ENCODE data around the gene SPRED2. TPM values are rescaled to one million over a fixed set of nuclear protein-coding genes. Genes with fewer than 3 reads are reported as not detected.

SPRED2 gene
- total and polyA plus RNA-seq, 7 experiments from 2014 or later = 0.34 to 7.9 (median 0.57) TPM

- Histone ChIP-seq H3K27me3 (ENCODE audit: control insufficient read depth in 2 of 2, insufficient read depth in 2 of 2, low read length in 2 of 2) (peaks cover 0 to 3% of the 10 kb centered on the region in 2 donors), H3K4me3 (ENCODE audit: low read length) (no peak overlapping the region), H3K4me1 (ENCODE audit: control insufficient read depth in 2 of 2, insufficient read depth in 2 of 2, low read length in 2 of 2) (no peaks in the 10 kb centered on the region), H3K9me3 (ENCODE audit: control insufficient read depth in 2 of 3, low read length in 3 of 3) (no peaks in the 10 kb centered on the region), H3K27ac (ENCODE audit: low read depth, low read length) (no peak overlapping the region), H3K36me3 (ENCODE audit: control insufficient read depth in 2 of 3, insufficient read depth in 3 of 3, low read length in 3 of 3) (no peaks in the 10 kb centered on the region)
- ChIA-PET POLR2A (no interaction called here), CTCF (no interaction called here)
- Mint-ChIP-seq H3K4me3 (no peak overlapping the region), H3K27me3 (peaks cover 8 to 45% (median 16%) of the 10 kb centered on the region in 5 donors), H3K9me3 (peaks cover 0 to 3% (median 0%) of the 10 kb centered on the region in 11 donors), H3K4me1 (no peaks in the 10 kb centered on the region), H3K36me3 (peaks cover 0 to 4% (median 0%) of the 10 kb centered on the region in 5 donors), H3K27ac (no peak overlapping the region)
- ATAC-seq (no peak), DNase-seq (no peak)
- intact Hi-C loops (cut with micrococcal nuclease) = no loop called here
These were observed 11.2 kb upstream of the SPRED2 start for GRCh38 chr2:65443509-65444186.

GRCh38 chr2:65442420-65443020 is 10.1 kb upstream of the SPRED2 start:
- Histone ChIP-seq H3K27me3 (ENCODE audit: control insufficient read depth in 2 of 2, insufficient read depth in 2 of 2, low read length in 2 of 2) (peaks cover 0 to 3% of the 10 kb centered on the region in 2 donors), H3K36me3 (ENCODE audit: control insufficient read depth in 2 of 3, insufficient read depth in 3 of 3, low read length in 3 of 3) (no peaks in the 10 kb centered on the region), H3K9me3 (ENCODE audit: control insufficient read depth in 2 of 3, low read length in 3 of 3) (no peaks in the 10 kb centered on the region), H3K4me1 (ENCODE audit: control insufficient read depth in 2 of 2, insufficient read depth in 2 of 2, low read length in 2 of 2) (no peaks in the 10 kb centered on the region), H3K27ac (ENCODE audit: low read depth, low read length) (no peak overlapping the region), H3K4me3 (ENCODE audit: low read length) (no peak overlapping the region)
- Mint-ChIP-seq H3K36me3 (peaks cover 0 to 4% (median 0%) of the 10 kb centered on the region in 5 donors), H3K27ac (no peak overlapping the region), H3K9me3 (peaks cover 0 to 3% (median 0%) of the 10 kb centered on the region in 11 donors), H3K4me1 (no peaks in the 10 kb centered on the region), H3K4me3 (no peak overlapping the region), H3K27me3 (peaks cover 12 to 45% (median 24%) of the 10 kb centered on the region in 5 donors)
- ChIA-PET POLR2A (no interaction called here), CTCF (no interaction called here)
- DNase-seq (no peak), ATAC-seq (no peak)
- intact Hi-C loops (cut with micrococcal nuclease) = no loop called here

- Histone ChIP-seq H3K9me3 (ENCODE audit: control insufficient read depth in 2 of 3, low read length in 3 of 3) (no peaks in the 10 kb centered on the region), H3K4me1 (ENCODE audit: control insufficient read depth in 2 of 2, insufficient read depth in 2 of 2, low read length in 2 of 2) (peaks cover 5 to 6% of the 10 kb centered on the region in 2 donors), H3K27me3 (ENCODE audit: control insufficient read depth in 2 of 2, insufficient read depth in 2 of 2, low read length in 2 of 2) (peaks cover 3 to 22% of the 10 kb centered on the region in 2 donors), H3K27ac (ENCODE audit: low read depth, low read length) (no peak overlapping the region), H3K36me3 (ENCODE audit: control insufficient read depth in 2 of 3, insufficient read depth in 3 of 3, low read length in 3 of 3) (no peaks in the 10 kb centered on the region), H3K4me3 (ENCODE audit: low read length) (no peak overlapping the region)
- peaks cover 0 to 3% (median 0%) of the 10 kb centered on the region in 11 donors for H3K9me3 Mint-ChIP-seq
- no peak overlapping the region for H3K4me3 Mint-ChIP-seq
- ChIA-PET POLR2A (interaction anchor here (0.7 kb wide), 1 partner anchor 203 kb away, joined by 3 read pairs; no protein-coding TSS in a partner anchor), CTCF (no interaction called here)
- peaks cover 33 to 68% (median 51%) of the 10 kb centered on the region in 5 donors for H3K27me3 Mint-ChIP-seq
- no peak for DNase-seq
- H3K4me1 Mint-ChIP-seq = peaks cover 7 to 18% (median 16%) of the 10 kb centered on the region in 7 donors
- H3K36me3 Mint-ChIP-seq = peaks cover 0 to 4% (median 0%) of the 10 kb centered on the region in 5 donors
- no peak for ATAC-seq
- intact Hi-C loops (cut with micrococcal nuclease) = loop anchor here (10.0 kb wide), 5 partner anchors 174 to 1956 kb away; partner anchors contain the start of genes ETAA1 (in 1 of the 2), SLC1A4 (in 1 of the 2) and VPS54 (in 1 of the 2)
- no peak overlapping the region for H3K27ac Mint-ChIP-seq
These were observed 5.9 kb upstream of the SPRED2 start for GRCh38 chr2:65438137-65438899.

GRCh38 chr2:65437392-65438135 is 5.2 kb upstream of the SPRED2 start:
- peaks cover 0 to 4% (median 0%) of the 10 kb centered on the region in 5 donors for H3K36me3 Mint-ChIP-seq
- no peak overlapping the region for H3K27ac ChIP-seq (ENCODE audit: low read depth, low read length)
- no peaks in the 10 kb centered on the region for H3K9me3 ChIP-seq (ENCODE audit: control insufficient read depth in 2 of 3, low read length in 3 of 3)
- POLR2A ChIA-PET = interaction anchor here (0.7 kb wide), 1 partner anchor 202 kb away, joined by 3 read pairs; no protein-coding TSS in a partner anchor
- no peak overlapping the region for H3K4me3 ChIP-seq (ENCODE audit: low read length)
- H3K4me3 Mint-ChIP-seq = peak overlapping the region in 5 of 10 donors; percentile 5 to 97 (median 76)
- H3K27ac Mint-ChIP-seq = no peak overlapping the region
- intact Hi-C loops (cut with micrococcal nuclease) = loop anchor here (10.0 kb wide), 5 partner anchors 173 to 1957 kb away; partner anchors contain the start of genes ETAA1 (in 1 of the 2), SLC1A4 (in 1 of the 2) and VPS54 (in 1 of the 2)
- H3K4me1 Mint-ChIP-seq = peaks cover 7 to 21% (median 16%) of the 10 kb centered on the region in 7 donors
- H3K27me3 ChIP-seq (ENCODE audit: control insufficient read depth in 2 of 2, insufficient read depth in 2 of 2, low read length in 2 of 2) = peaks cover 3 to 22% of the 10 kb centered on the region in 2 donors
- no peaks in the 10 kb centered on the region for H3K36me3 ChIP-seq (ENCODE audit: control insufficient read depth in 2 of 3, insufficient read depth in 3 of 3, low read length in 3 of 3)
- CTCF ChIA-PET = no interaction called here
- DNase-seq (no peak), ATAC-seq (no peak)
- peaks cover 33 to 66% (median 51%) of the 10 kb centered on the region in 5 donors for H3K27me3 Mint-ChIP-seq
- peaks cover 0 to 2% (median 0%) of the 10 kb centered on the region in 11 donors for H3K9me3 Mint-ChIP-seq
- peaks cover 8 to 11% of the 10 kb centered on the region in 2 donors for H3K4me1 ChIP-seq (ENCODE audit: control insufficient read depth in 2 of 2, insufficient read depth in 2 of 2, low read length in 2 of 2)

- Mint-ChIP-seq H3K4me1 (peaks cover 7 to 23% (median 16%) of the 10 kb centered on the region in 7 donors), H3K27ac (no peak overlapping the region), H3K4me3 (peak overlapping the region; percentile 62 to 97 (median 89)), H3K36me3 (peaks cover 0 to 3% (median 0%) of the 10 kb centered on the region in 5 donors), H3K27me3 (peaks cover 33 to 65% (median 50%) of the 10 kb centered on the region in 5 donors), H3K9me3 (peaks cover 0 to 2% (median 0%) of the 10 kb centered on the region in 11 donors)
- H3K4me1 ChIP-seq (ENCODE audit: control insufficient read depth in 2 of 2, insufficient read depth in 2 of 2, low read length in 2 of 2) = peaks cover 8 to 11% of the 10 kb centered on the region in 2 donors
- no peaks in the 10 kb centered on the region for H3K36me3 ChIP-seq (ENCODE audit: control insufficient read depth in 2 of 3, insufficient read depth in 3 of 3, low read length in 3 of 3)
- H3K27ac ChIP-seq (ENCODE audit: low read depth, low read length) = no peak overlapping the region
- DNase-seq = peak in 2 of 9 donors; percentile 7 to 49
- CTCF ChIA-PET = no interaction called here
- peaks cover 3 to 22% of the 10 kb centered on the region in 2 donors for H3K27me3 ChIP-seq (ENCODE audit: control insufficient read depth in 2 of 2, insufficient read depth in 2 of 2, low read length in 2 of 2)
- no peaks in the 10 kb centered on the region for H3K9me3 ChIP-seq (ENCODE audit: control insufficient read depth in 2 of 3, low read length in 3 of 3)
- H3K4me3 ChIP-seq (ENCODE audit: low read length) = peak overlapping the region; percentile 52
- POLR2A ChIA-PET = no interaction called here
- no peak for ATAC-seq
- intact Hi-C loops (cut with micrococcal nuclease) = loop anchor here (1.0 to 10.0 kb wide), 6 partner anchors 136 to 1958 kb away; partner anchors contain the start of genes ETAA1 (in 1 of the 2), SLC1A4 (in 1 of the 2) and VPS54 (in 1 of the 2)
These were observed 4.4 kb upstream of the SPRED2 start for GRCh38 chr2:65436824-65437221.

Data from naive thymus-derived CD4-positive, alpha-beta T cell (primary cell).